PC-9 (cell line): ENCODE data around the gene CAPZB. TPM values are rescaled to one million over a fixed set of nuclear protein-coding genes. Genes with fewer than 3 reads are reported as not detected.

Experiments used
- BruUV-seq: library from RNA; stranded (reverse); fragments of 400-500 nt; replicated peaks from 2 replicates; lab custom pipeline; 2021; lab: Mats Ljungman, UMichigan
- CTCF ChIA-PET: fragments of 300-600 bp; sonication (Branson Sonifier 250); formaldehyde crosslinking; loops from one replicate; lab custom pipeline; 2022; ENCODE audit warnings: antibody characterized with exemption; lab: Charles Lee
- POLR2A ChIA-PET: fragments of 300-600 bp; sonication (Branson Sonifier 250); formaldehyde crosslinking; loops from one replicate; lab custom pipeline; 2022; ENCODE audit warnings: antibody characterized with exemption; ENCODE audit not compliant: unreplicated experiment; lab: Charles Lee
- DNase-seq, 2 experiments: peaks; one replicate each; pipeline versions ENCODE4 v3.0.0 to v3.0.0-alpha.2; 2015 to 2022; ENCODE audit warnings: mixed read lengths in 1 of 2
- H2AFZ ChIP-seq: fragments of 200-600 bp; sonication (generic); 2 replicates; pipeline ENCODE4 v1.8.1; 2017; ENCODE audit warnings: antibody characterized with exemption
- H3F3A ChIP-seq: fragments of 200-600 bp; sonication (generic); 2 replicates; pipeline ENCODE4 v1.8.1; 2017; ENCODE audit warnings: antibody characterized with exemption, mild to moderate bottlenecking, low read depth; ENCODE audit not compliant: insufficient read depth
- H3K27ac ChIP-seq: fragments of 200-600 bp; sonication (generic); 2 replicates; pipeline ENCODE4 v1.6.1; 2016; ENCODE audit warnings: mixed run types
- H3K27me3 ChIP-seq: fragments of 200-600 bp; sonication (generic); 2 replicates; pipeline ENCODE4 v1.6.1; 2016; ENCODE audit warnings: low read depth, mixed run types; ENCODE audit not compliant: insufficient read depth
- H3K36me3 ChIP-seq: fragments of 200-600 bp; sonication (generic); 2 replicates; pipeline ENCODE4 v1.6.1; 2016; ENCODE audit warnings: low read depth, mixed run types
- H3K4me1 ChIP-seq: fragments of 200-600 bp; sonication (generic); replicated peaks from 2 replicates; pipeline ENCODE4 v1.6.1; 2016; ENCODE audit warnings: mixed run types; ENCODE audit not compliant: insufficient read depth
- H3K4me2 ChIP-seq: fragments of 200-600 bp; sonication (generic); 2 replicates; pipeline ENCODE4 v1.6.1; 2017; ENCODE audit warnings: mixed run types
- H3K4me3 ChIP-seq: fragments of 200-600 bp; sonication (generic); 2 replicates; pipeline ENCODE4 v1.6.1; 2016; ENCODE audit warnings: mixed run types
- H3K79me2 ChIP-seq: fragments of 200-600 bp; sonication (generic); 2 replicates; pipeline ENCODE4 v1.6.1; 2017; ENCODE audit warnings: low read depth, mixed run types
- H3K9me2 ChIP-seq: fragments of 200-600 bp; sonication (generic); 2 replicates; pipeline ENCODE4 v1.8.1; 2017; ENCODE audit warnings: mild to moderate bottlenecking; ENCODE audit not compliant: insufficient read depth
- H3K9me3 ChIP-seq: fragments of 200-600 bp; sonication (generic); 2 replicates; pipeline ENCODE4 v1.8.1; 2016; ENCODE audit warnings: low read depth; ENCODE audit not compliant: insufficient read depth
- H4K20me1 ChIP-seq: fragments of 200-600 bp; sonication (generic); 2 replicates; pipeline ENCODE4 v1.8.1; 2017; ENCODE audit not compliant: insufficient read depth
- CTCF ChIP-seq: fragments of 200-600 bp; sonication (generic); conservative IDR thresholded peaks from 2 replicates; pipeline ENCODE4 v1.6.1; 2017; ENCODE audit warnings: mixed run types, antibody characterized with exemption, mild to moderate bottlenecking, moderate library complexity
- EZH2 ChIP-seq: fragments of 200-600 bp; sonication (generic); IDR thresholded peaks from 2 replicates; pipeline ENCODE4 v1.8.0; 2017; ENCODE audit warnings: antibody characterized with exemption, low read depth
- intact Hi-C: fragments of 100-400 bp; cut with micrococcal nuclease; formaldehyde crosslinking; loops from one replicate; pipeline ENCODE4 v1.10.0; 2022; ENCODE audit not compliant: unreplicated experiment
- total RNA-seq: library from RNA; stranded (reverse); gene quantifications from 2 replicates; pipeline ENCODE4 v1.2.3, GENCODE V29; 2021

The CAPZB gene
- total RNA-seq, 1 experiment from 2014 or later = 222 TPM

GRCh38 chr1:19332832-19333231, 152.5 kb downstream of the CAPZB start:
- Histone ChIP-seq H2AFZ (no peak overlapping the region), H3K36me3 (no peaks in the 10 kb centered on the region), H3K9me2 (no peaks in the 10 kb centered on the region), H3K27me3 (no peaks in the 10 kb centered on the region), H3K4me2 (no peak overlapping the region), H3K4me1 (peaks cover 9% of the 10 kb centered on the region), H4K20me1 (no peaks in the 10 kb centered on the region), H3F3A (peaks cover 7% of the 10 kb centered on the region; the same call in 1 of the 2 replicates), H3K4me3 (no peak overlapping the region), H3K9me3 (no peaks in the 10 kb centered on the region), H3K79me2 (no peaks in the 10 kb centered on the region), H3K27ac (no peak overlapping the region)
- no TSS peak for BruUV-seq
- ChIA-PET CTCF (interaction anchor here (0.6 kb wide), 1 partner anchor 330 kb away, joined by 3 read pairs; no protein-coding TSS in a partner anchor), POLR2A (no interaction called here)
- intact Hi-C loops = no loop called here
- TF ChIP-seq CTCF (no peak), EZH2 (no peak)
- no peak for DNase-seq

- Histone ChIP-seq H3K9me3 (no peaks in the 10 kb centered on the region), H3K4me3 (no peak overlapping the region), H3K9me2 (no peaks in the 10 kb centered on the region), H3K79me2 (no peaks in the 10 kb centered on the region), H3F3A (no peaks in the 10 kb centered on the region), H3K27me3 (no peaks in the 10 kb centered on the region), H3K4me1 (peaks cover under 1% of the 10 kb centered on the region; the same call in 1 of the 2 replicates), H3K36me3 (no peaks in the 10 kb centered on the region), H2AFZ (no peak overlapping the region), H3K4me2 (no peak overlapping the region), H4K20me1 (no peaks in the 10 kb centered on the region), H3K27ac (no peak overlapping the region)
- no peak for DNase-seq
- TF ChIP-seq CTCF (no peak), EZH2 (no peak)
- BruUV-seq = no TSS peak
- ChIA-PET POLR2A (no interaction called here), CTCF (no interaction called here)
- intact Hi-C loops = no loop called here
Observed at GRCh38 chr1:19331262-19331878, 154.0 kb downstream of the CAPZB start.

DNA sequence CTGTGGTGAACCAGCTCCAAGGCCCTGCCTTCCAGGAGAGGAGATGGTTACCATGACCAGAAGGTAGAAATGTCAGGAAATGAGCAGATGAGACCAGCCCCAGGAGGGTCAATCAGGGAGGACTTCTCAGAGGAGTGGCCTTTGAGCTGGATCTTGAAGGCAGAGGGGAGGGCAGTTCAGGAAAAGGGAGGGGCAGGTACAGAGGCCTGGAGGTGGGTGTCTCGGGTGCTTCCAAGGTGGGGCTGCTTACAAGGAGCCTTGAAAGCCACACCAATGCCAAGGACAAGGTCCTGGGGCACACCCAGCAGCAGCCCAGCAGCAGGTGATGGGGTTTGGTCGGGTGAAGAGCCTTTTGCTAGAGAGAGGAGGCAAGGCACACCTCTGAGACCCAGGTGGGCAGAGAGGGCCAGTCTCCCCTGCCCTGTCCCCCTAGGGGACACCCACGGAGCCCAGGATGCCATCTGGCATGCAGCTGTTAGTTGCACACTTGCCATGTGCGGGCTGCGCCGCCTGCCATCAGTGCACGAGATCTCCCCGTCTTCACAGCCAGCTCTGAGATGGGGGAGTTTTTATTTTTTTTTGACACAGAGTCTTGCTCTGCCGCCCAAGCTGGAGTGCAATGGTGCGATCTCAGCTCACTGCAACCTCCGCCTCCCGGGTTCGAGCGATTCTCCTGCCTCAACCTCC, 154.7 kb downstream of the CAPZB start:
- POLR2A ChIA-PET = no interaction called here
- no peak for TF ChIP-seq CTCF
- TF ChIP-seq EZH2 = no peak
- CTCF ChIA-PET = no interaction called here
- no peaks in the 10 kb centered on the region; the same call in 1 of the 2 replicates for H3K4me1 ChIP-seq
- no peak overlapping the region for H3K27ac ChIP-seq
- H3K27me3 ChIP-seq = no peaks in the 10 kb centered on the region
- no peak overlapping the region for H2AFZ ChIP-seq
- BruUV-seq = no TSS peak
- H3K9me2 ChIP-seq = no peaks in the 10 kb centered on the region
- H3K79me2 ChIP-seq = no peaks in the 10 kb centered on the region
- no peaks in the 10 kb centered on the region for H4K20me1 ChIP-seq
- H3K9me3 ChIP-seq = no peaks in the 10 kb centered on the region
- no peaks in the 10 kb centered on the region for H3F3A ChIP-seq
- H3K4me2 ChIP-seq = no peak overlapping the region
- intact Hi-C loops = no loop called here
- no peak for DNase-seq
- no peaks in the 10 kb centered on the region for H3K36me3 ChIP-seq
- no peak overlapping the region for H3K4me3 ChIP-seq
